ENCODE data around the gene CCN2.

The CCN2 gene

GRCh38 chr6:131950767-131951575 is at the start of gene CCN2:
Gene CCN2 (minus strand): TSS chr6:131951372. CDS start chr6:131951172, 200 bp downstream.
- peak in 1 of 3 donors; percentile 31 for DNase-seq

GRCh38 chr6:132000296-132000695 is 49.1 kb upstream of the CCN2 start:
- DNase-seq, result no peak

GRCh38 chr6:131999545-132000146 is 48.5 kb upstream of the CCN2 start:
- no peak for DNase-seq

- DNase-seq, result no peak
Measured at GRCh38 chr6:131998255-131998982, 47.2 kb upstream of the CCN2 start.

- DNase-seq, result no peak
Measured at GRCh38 chr6:131997429-131998153, 46.4 kb upstream of the CCN2 start.

- DNase-seq, result peak in 2 of 3 donors; percentile 12 to 37
Measured at GRCh38 chr6:131995917-131996316, 44.7 kb upstream of the CCN2 start.

GRCh38 chr6:131992557-131992956 is 41.4 kb upstream of the CCN2 start:
- DNase-seq, result no peak

GRCh38 chr6:131989036-131989435 is 37.9 kb upstream of the CCN2 start:
- no peak for DNase-seq

- DNase-seq, result peak in 1 of 3 donors; percentile 19
Measured at GRCh38 chr6:131982740-131983259, 31.6 kb upstream of the CCN2 start.

- no peak for DNase-seq
Measured at GRCh38 chr6:131981624-131981978, 30.4 kb upstream of the CCN2 start.

GRCh38 chr6:131980791-131981623 is 29.8 kb upstream of the CCN2 start:
- DNase-seq, result no peak

- no peak for DNase-seq
Measured at GRCh38 chr6:131980338-131980790, 29.2 kb upstream of the CCN2 start.

- no peak for DNase-seq
Measured at GRCh38 chr6:131979515-131980337, 28.6 kb upstream of the CCN2 start.

GRCh38 chr6:131978522-131978921 is 27.4 kb upstream of the CCN2 start:
- DNase-seq, result no peak

- no peak for DNase-seq
Measured at GRCh38 chr6:131976545-131977061, 25.4 kb upstream of the CCN2 start.

GRCh38 chr6:131972741-131973140 is 21.6 kb upstream of the CCN2 start:
- DNase-seq, result no peak

- DNase-seq, result no peak
Measured at GRCh38 chr6:131970076-131970859, 19.1 kb upstream of the CCN2 start.

GRCh38 chr6:131968656-131969055 is 17.5 kb upstream of the CCN2 start:
- no peak for DNase-seq

GRCh38 chr6:131967948-131968347 is 16.8 kb upstream of the CCN2 start:
- DNase-seq, result no peak

GRCh38 chr6:131966443-131966842 is 15.3 kb upstream of the CCN2 start:
- DNase-seq, result no peak

Measured in suppressor macrophage treated with lipopolysaccharide for 1 hour (primary cell).